H9 (cell line): ENCODE results near the gene TMEM170B. TPM values are rescaled to one million over a fixed set of nuclear protein-coding genes. Genes with fewer than 3 reads are reported as not detected.

Experiments
- DNase-seq: peaks from one replicate; pipeline ENCODE4 v3.0.0-alpha.2; 2017
- H2AFZ ChIP-seq: one replicate; pipeline ENCODE4 v1.6.1; 2013; ENCODE audit warnings: mild to moderate bottlenecking, low read length, control low read depth, moderate library complexity
- H2AK5ac ChIP-seq: 2 replicates; pipeline ENCODE4 v1.6.1; 2013; ENCODE audit warnings: low read length, control low read depth, mixed read lengths; ENCODE audit not compliant: insufficient read length
- H2BK120ac ChIP-seq: one replicate; pipeline ENCODE4 v1.6.1; 2013; ENCODE audit warnings: low read depth, mild to moderate bottlenecking, low read length, control low read depth, inconsistent platforms; ENCODE audit not compliant: poor library complexity, severe bottlenecking
- H2BK12ac ChIP-seq: 2 replicates; pipeline ENCODE4 v1.6.1; 2013; ENCODE audit warnings: low read length, control low read depth, mixed read lengths, low read depth; ENCODE audit not compliant: insufficient read length
- H2BK15ac ChIP-seq: 2 replicates; pipeline ENCODE4 v1.6.1; 2013; ENCODE audit warnings: low read depth, low read length, control low read depth
- H2BK20ac ChIP-seq: one replicate; pipeline ENCODE4 v1.6.1; 2013; ENCODE audit warnings: low read depth, mild to moderate bottlenecking, low read length, control low read depth, inconsistent platforms; ENCODE audit not compliant: poor library complexity, severe bottlenecking
- H2BK5ac ChIP-seq: 2 replicates; pipeline ENCODE4 v1.6.1; 2013; ENCODE audit warnings: low read length, control low read depth, mixed read lengths; ENCODE audit not compliant: insufficient read length
- H3K14ac ChIP-seq: 2 replicates; pipeline ENCODE4 v1.6.1; 2013; ENCODE audit warnings: low read length, control low read depth; ENCODE audit not compliant: insufficient read depth
- H3K18ac ChIP-seq: 2 replicates; pipeline ENCODE4 v1.6.1; 2013; ENCODE audit warnings: low read depth, mild to moderate bottlenecking, mixed read lengths, low read length, control low read depth; ENCODE audit not compliant: insufficient read length
- H3K23ac ChIP-seq: 2 replicates; pipeline ENCODE4 v1.6.1; 2013; ENCODE audit warnings: low read length, control low read depth, mixed read lengths, low read depth; ENCODE audit not compliant: insufficient read length
- H3K23me2 ChIP-seq: 2 replicates; pipeline ENCODE4 v1.6.1; 2013; ENCODE audit warnings: low read depth, mild to moderate bottlenecking, mixed read lengths, low read length, control low read depth; ENCODE audit not compliant: insufficient read length, poor library complexity, severe bottlenecking
- H3K27ac ChIP-seq: 2 replicates; pipeline ENCODE4 v1.5.1; 2013; ENCODE audit warnings: low read length, control low read depth, mixed read lengths, low read depth; ENCODE audit not compliant: insufficient read length
- H3K27me3 ChIP-seq: 2 replicates; pipeline ENCODE4 v1.6.1; 2013; ENCODE audit warnings: low read length, control low read depth, inconsistent platforms; ENCODE audit not compliant: insufficient read depth
- H3K4ac ChIP-seq: 2 replicates; pipeline ENCODE4 v1.6.1; 2013; ENCODE audit warnings: low read depth, mild to moderate bottlenecking, control low read depth, inconsistent platforms, low read length, moderate library complexity
- H3K4me1 ChIP-seq: 2 replicates; pipeline ENCODE4 v1.6.1; 2013; ENCODE audit warnings: low read length, control low read depth, inconsistent platforms; ENCODE audit not compliant: insufficient read depth
- H3K4me2 ChIP-seq: 2 replicates; pipeline ENCODE4 v1.6.1; 2013; ENCODE audit warnings: low read length, control low read depth, mixed read lengths; ENCODE audit not compliant: insufficient read length, insufficient read depth
- H3K56ac ChIP-seq: 2 replicates; pipeline ENCODE4 v1.6.1; 2013; ENCODE audit warnings: low read depth, mild to moderate bottlenecking, mixed read lengths, low read length, control low read depth; ENCODE audit not compliant: insufficient read length
- H3K79me1 ChIP-seq: 2 replicates; pipeline ENCODE4 v1.6.1; 2013; ENCODE audit warnings: low read depth, mild to moderate bottlenecking, moderate library complexity, low read length, control low read depth, inconsistent platforms; ENCODE audit not compliant: insufficient read depth, poor library complexity, severe bottlenecking
- H3K79me2 ChIP-seq: 2 replicates; pipeline ENCODE4 v1.6.1; 2013; ENCODE audit warnings: low read length, control low read depth, inconsistent platforms; ENCODE audit not compliant: insufficient read depth
- H3K9ac ChIP-seq: 2 replicates; pipeline ENCODE4 v1.6.1; 2013; ENCODE audit warnings: low read length, control low read depth, mixed read lengths; ENCODE audit not compliant: insufficient read length; ENCODE audit errors: extremely low read depth
- H3K9me3 ChIP-seq: one replicate; pipeline ENCODE4 v1.6.1; 2013; ENCODE audit warnings: low read depth, low read length, inconsistent platforms; ENCODE audit not compliant: control insufficient read depth
- H3T11ph ChIP-seq: one replicate; pipeline ENCODE4 v1.6.1; 2013; ENCODE audit warnings: mild to moderate bottlenecking, low read length, control low read depth, inconsistent platforms
- H4K20me1 ChIP-seq: one replicate; pipeline ENCODE4 v1.6.1; 2013; ENCODE audit not compliant: control insufficient read depth, insufficient read length, insufficient read depth
- H4K5ac ChIP-seq: 2 replicates; pipeline ENCODE4 v1.6.1; 2013; ENCODE audit warnings: low read depth, mild to moderate bottlenecking, mixed read lengths, low read length, control low read depth; ENCODE audit not compliant: insufficient read length
- H4K8ac ChIP-seq: replicated peaks from 2 replicates; pipeline ENCODE4 v1.6.1; 2013; ENCODE audit warnings: low read length, control low read depth, mixed read lengths, low read depth; ENCODE audit not compliant: insufficient read length
- H4K91ac ChIP-seq: 2 replicates; pipeline ENCODE4 v1.6.1; 2013; ENCODE audit warnings: low read depth, mild to moderate bottlenecking, moderate library complexity, mixed read lengths, low read length, control low read depth; ENCODE audit not compliant: insufficient read length
- H3K27ac Mint-ChIP-seq, 3 experiments: 2 replicates in 2 of 3; 3 replicates in 1 of 3; pipeline ENCODE4 v1.8.0; 2020 to 2021; ENCODE audit warnings: mixed read lengths in 3 of 3, mild to moderate bottlenecking in 1 of 3, moderate library complexity in 1 of 3
- H3K27me3 Mint-ChIP-seq: 2 replicates; pipeline ENCODE4 v1.8.0; 2021; ENCODE audit warnings: low read depth, mild to moderate bottlenecking, moderate library complexity, mixed read lengths
- H3K36me3 Mint-ChIP-seq, 3 experiments: 2 replicates in 2 of 3; 3 replicates in 1 of 3; pipeline ENCODE4 v1.8.0; 2020 to 2021; ENCODE audit warnings: low read depth in 3 of 3, mixed read lengths in 3 of 3; ENCODE audit not compliant: insufficient read depth in 1 of 3
- H3K4me1 Mint-ChIP-seq, 2 experiments: 2 replicates each; pipeline ENCODE4 v1.8.0; 2020; ENCODE audit warnings: mixed read lengths in 2 of 2
- H3K4me3 Mint-ChIP-seq, 2 experiments: 2 replicates in 1 of 2; 3 replicates in 1 of 2; pipeline ENCODE4 v1.8.0; 2020 to 2021; ENCODE audit warnings: mild to moderate bottlenecking in 2 of 2, mixed read lengths in 2 of 2, moderate library complexity in 1 of 2
- H3K9me3 Mint-ChIP-seq, 2 experiments: 2 replicates in 1 of 2; 3 replicates in 1 of 2; pipeline ENCODE4 v1.8.0; 2020; ENCODE audit warnings: mild to moderate bottlenecking in 2 of 2, mixed read lengths in 2 of 2, moderate library complexity in 1 of 2
- WGBS: extraction: QIAGEN DNeasy Blood & Tissue Kit; methylation state at CpG from one replicate; pipeline ENCODE4 v1.1.7; 2013; ENCODE audit warnings: missing lambda C conversion rate, low lambda C conversion rate, mixed read lengths; ENCODE audit not compliant: insufficient read length; ENCODE audit errors: extremely low coverage; 5-methylcytosine and 5-hydroxymethylcytosine counted together
- total RNA-seq: library from RNA; stranded (reverse); gene quantifications from 2 replicates; pipeline ENCODE4 v1.2.1, GENCODE V29; 2021
- TF ChIP-seq, protein P1 (sequence below): fragments of 200-600 bp; sonication (generic); conservative IDR thresholded peaks from 3 replicates; pipeline ENCODE4 v1.8.0; 2021; ENCODE audit warnings: antibody characterized with exemption, mild to moderate bottlenecking

The TMEM170B gene
- total RNA-seq, 1 experiment from 2014 or later, result 2.9 TPM

- Histone ChIP-seq H3T11ph (no peak overlapping the region), H3K56ac (no peak overlapping the region), H3K27ac (no peak overlapping the region), H3K9me3 (no peaks in the 10 kb centered on the region), H3K4me2 (no peak overlapping the region), H3K23me2 (no peaks in the 10 kb centered on the region), H3K27me3 (no peaks in the 10 kb centered on the region), H3K4ac (no peak overlapping the region), H2BK20ac (no peak overlapping the region), H3K18ac (no peak overlapping the region), H3K79me1 (no peaks in the 10 kb centered on the region), H2AFZ (no peak overlapping the region), H2BK12ac (no peak overlapping the region), H2BK120ac (no peak overlapping the region), H3K14ac (no peak overlapping the region), H4K91ac (no peak overlapping the region), H4K5ac (no peak overlapping the region), H2BK5ac (no peak overlapping the region), H3K4me1 (no peaks in the 10 kb centered on the region), H2AK5ac (no peak overlapping the region), H3K79me2 (no peaks in the 10 kb centered on the region), H4K20me1 (no peaks in the 10 kb centered on the region), H4K8ac (no peak overlapping the region), H3K9ac (no peak overlapping the region), H2BK15ac (no peak overlapping the region), H3K23ac (no peak overlapping the region)
- TF ChIP-seq, protein P1, sequence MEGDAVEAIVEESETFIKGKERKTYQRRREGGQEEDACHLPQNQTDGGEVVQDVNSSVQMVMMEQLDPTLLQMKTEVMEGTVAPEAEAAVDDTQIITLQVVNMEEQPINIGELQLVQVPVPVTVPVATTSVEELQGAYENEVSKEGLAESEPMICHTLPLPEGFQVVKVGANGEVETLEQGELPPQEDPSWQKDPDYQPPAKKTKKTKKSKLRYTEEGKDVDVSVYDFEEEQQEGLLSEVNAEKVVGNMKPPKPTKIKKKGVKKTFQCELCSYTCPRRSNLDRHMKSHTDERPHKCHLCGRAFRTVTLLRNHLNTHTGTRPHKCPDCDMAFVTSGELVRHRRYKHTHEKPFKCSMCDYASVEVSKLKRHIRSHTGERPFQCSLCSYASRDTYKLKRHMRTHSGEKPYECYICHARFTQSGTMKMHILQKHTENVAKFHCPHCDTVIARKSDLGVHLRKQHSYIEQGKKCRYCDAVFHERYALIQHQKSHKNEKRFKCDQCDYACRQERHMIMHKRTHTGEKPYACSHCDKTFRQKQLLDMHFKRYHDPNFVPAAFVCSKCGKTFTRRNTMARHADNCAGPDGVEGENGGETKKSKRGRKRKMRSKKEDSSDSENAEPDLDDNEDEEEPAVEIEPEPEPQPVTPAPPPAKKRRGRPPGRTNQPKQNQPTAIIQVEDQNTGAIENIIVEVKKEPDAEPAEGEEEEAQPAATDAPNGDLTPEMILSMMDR, result no peak
- H3K36me3 Mint-ChIP-seq, result peaks cover 0 to 4% (median 2%) of the 10 kb centered on the region in 3 experiments; a peak in 4 of 7 replicates
- WGBS, result no CpG with 5 or more reads among the region's 9 CpGs
- no peak for DNase-seq
- H3K4me1 Mint-ChIP-seq, result peaks cover 3 to 14% of the 10 kb centered on the region in 2 experiments; a peak in 3 of 4 replicates
- H3K27ac Mint-ChIP-seq, result no peak overlapping the region
- no peaks in the 10 kb centered on the region; the same call in 1 of the 2 replicates for H3K27me3 Mint-ChIP-seq
- H3K4me3 Mint-ChIP-seq, result no peak overlapping the region
- H3K9me3 Mint-ChIP-seq, result peaks cover 0 to 4% of the 10 kb centered on the region in 2 experiments
Observed at GRCh38 chr6:11497107-11497506, 40.4 kb upstream of the TMEM170B start.
